HG02571 (cell line): Measurements from ENCODE around the gene AMER1.

Experiments used
- ATAC-seq: cut with Tn5 transposase; IDR thresholded peaks from one replicate; pipeline ENCODE4 v1.9.1; 2021; ENCODE audit warnings: mild to moderate bottlenecking, moderate library complexity; ENCODE audit not compliant: unreplicated experiment

The AMER1 gene

DNA sequence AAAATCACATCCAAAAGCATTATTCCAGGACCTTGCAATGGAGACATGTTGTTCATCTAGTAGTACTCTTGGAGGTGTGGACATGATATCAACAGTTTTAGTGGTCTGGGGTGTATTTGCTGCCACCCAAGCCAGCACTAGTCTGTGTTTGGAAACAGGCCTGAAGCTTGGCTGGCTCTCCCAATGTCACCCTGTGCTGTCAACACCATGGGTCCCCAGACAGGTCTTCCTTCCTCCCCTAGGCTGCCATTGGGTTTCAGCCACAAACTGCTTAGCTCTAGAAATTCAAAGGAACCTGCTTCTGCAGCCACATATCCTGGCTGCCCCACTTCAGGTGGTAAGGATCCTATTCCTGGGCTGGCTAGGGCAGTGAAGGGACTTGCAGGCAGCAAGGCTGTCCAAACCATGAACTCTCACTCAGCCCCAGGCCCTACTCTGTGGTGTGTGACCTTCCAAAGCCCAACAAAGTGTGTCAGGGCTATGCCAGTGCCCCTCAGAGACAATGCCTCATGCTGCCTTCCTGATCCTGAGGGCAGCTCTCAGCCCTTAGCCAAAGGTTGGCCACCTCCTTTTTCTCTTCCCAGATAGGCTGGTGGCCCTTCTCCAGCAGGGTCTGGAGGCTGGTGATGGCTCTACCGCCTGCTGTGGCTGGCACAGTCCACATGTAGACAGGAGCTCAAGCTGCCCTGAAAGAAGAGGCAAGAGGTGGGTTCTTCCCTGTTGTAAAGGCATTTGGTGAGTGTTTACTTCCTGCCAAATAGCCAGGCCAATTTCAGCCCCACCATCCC, 18.3 kb downstream of the AMER1 start:
- ATAC-seq = no peak

DNA sequence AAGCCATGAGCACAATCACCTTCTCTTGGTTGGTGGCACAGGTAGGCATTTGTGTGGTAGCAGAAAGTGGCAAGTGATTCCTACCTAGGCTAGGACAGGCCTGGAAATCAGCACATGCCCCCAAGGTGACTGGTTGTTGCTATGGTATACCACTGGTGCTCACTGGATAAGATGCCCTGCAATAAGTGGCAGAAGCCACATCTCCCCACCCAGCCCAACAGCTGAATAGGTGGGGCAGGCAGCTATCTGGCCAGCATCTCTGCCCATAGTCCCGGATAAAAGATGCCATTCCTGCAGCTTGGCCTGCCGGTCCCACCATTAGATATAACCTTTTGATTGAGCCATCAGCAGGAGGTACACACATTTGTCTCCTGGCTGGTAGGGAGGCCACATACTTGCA, 21.1 kb downstream of the AMER1 start:
- ATAC-seq = no peak

DNA sequence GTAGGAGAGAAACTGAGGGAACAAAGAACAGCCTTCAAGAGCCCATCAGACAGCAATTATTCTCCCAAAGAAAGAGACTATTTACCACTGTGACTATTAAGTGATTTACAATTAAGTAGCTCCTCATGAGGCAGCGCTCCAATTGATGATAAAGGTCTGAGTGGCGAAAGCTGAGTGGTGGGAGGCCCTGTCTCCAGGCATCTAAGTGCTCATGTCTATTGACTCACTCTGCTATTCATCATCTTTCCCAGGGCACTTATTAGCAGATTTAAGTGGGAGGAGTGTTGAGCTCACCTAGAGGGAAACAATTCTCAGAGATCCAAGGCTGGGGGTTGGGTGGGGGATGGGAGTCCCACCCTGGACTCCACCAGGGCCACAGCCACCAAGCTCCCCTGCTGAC, 23.3 kb downstream of the AMER1 start:
- no peak for ATAC-seq

DNA sequence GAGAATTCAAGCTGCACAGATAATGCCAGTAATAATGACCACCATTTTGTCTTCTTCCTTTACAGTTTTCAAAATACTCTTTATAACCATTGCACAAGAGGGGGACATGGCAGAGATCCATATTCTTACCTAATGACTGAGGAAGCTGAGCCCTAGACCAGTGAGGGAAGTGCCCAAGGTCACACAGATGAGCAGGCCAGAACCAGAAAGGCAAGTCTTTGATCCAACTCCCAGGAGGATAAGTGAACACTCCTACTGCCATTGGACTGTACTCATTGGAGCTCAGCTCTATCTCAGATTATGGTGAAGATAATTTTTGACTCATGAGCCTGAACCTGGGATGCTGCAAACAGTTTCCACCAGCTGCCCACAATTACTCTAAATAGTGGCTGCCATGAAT, 28.6 kb downstream of the AMER1 start:
- no peak for ATAC-seq

DNA sequence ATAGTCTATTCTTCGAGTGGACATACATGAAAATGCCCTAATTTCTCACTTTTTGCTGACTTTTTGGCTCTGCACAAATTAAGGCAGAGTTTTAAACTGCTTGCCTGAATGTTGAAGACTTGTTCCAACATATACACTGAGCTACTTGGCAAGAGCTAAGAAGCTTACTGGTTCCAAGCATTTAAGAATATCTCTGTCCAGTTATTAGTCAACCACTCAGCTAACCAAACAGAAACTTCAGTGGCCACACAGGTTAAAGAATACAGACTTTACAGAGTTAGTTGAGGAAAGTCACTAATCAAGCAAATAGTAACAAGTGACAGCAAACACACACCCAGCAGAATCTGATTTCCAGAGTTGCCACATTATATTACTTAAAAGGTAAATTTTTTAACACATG, 35.5 kb downstream of the AMER1 start:
- ATAC-seq = no peak

DNA sequence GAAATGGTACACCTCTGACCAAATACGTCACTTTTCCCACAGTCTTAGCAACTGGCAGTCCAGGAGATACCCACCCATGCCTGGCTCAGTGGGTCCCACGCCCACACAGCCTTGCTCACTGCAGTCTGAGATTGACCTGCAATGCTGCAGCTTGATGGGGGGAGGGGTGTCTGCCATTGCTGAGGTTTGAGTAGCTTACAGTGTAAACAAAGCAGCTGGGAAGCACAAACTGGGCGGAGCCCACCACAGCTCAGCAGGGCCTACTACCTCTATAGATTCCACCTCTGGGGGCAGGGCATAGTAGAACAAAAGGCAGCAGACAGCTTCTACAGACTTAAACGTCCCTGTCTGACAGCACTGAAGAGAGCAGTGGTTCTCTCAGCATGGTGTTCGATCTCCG, 52.7 kb downstream of the AMER1 start:
- no peak for ATAC-seq

DNA sequence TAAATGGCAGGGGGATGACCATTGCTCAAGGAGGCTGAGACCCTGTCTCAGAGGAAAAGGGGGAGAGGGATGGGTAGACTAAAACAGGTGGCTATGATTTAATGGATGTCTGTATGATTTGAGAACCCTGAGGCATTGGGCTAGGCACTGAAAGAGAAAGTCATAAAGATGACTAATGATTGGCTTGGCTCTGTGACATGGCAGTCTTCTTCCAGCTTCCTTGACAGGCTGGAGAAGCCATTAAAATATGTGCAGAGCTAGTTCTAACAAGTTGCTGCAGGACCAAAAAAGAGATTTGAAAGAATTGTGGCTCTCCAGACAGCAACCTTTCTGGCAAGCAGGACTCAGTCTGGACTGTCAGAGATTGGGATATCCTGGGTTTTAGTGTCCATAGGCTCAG, 53.6 kb downstream of the AMER1 start:
- no peak for ATAC-seq

DNA sequence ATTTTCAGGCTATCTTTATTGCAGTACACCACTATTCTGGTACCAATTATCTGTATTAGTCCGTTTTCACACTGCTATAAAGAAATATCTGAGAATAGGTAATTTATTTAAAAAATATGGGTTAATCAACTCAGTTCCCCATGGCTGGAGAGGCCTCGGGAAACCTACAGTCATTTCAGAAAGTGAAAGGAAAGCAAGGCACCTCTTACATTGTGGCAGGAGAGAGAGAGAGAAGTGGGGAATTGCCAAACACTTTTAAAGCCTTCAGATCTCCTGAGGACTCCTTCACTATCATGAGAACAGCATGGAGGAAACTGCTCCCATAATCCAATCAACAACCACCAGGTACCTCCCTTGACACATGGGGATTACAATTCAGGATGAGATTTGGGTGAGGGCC, 54.7 kb downstream of the AMER1 start:
- ATAC-seq = no peak
